Measurements from ENCODE around the gene NRG2.

Gene NRG2

GRCh38 chr5:139872851-139873794, 170.0 kb downstream of the NRG2 start:
- DNase-seq, result no peak

- DNase-seq, result no peak
Observed at GRCh38 chr5:139872052-139872766, 170.9 kb downstream of the NRG2 start.

- DNase-seq, result no peak
Observed at GRCh38 chr5:139871614-139872013, 171.5 kb downstream of the NRG2 start.

GRCh38 chr5:139870677-139871076, 172.4 kb downstream of the NRG2 start:
- no peak for DNase-seq

- DNase-seq, result no peak
Observed at GRCh38 chr5:139869042-139869790, 173.9 kb downstream of the NRG2 start.

GRCh38 chr5:139867581-139867980, 175.5 kb downstream of the NRG2 start:
- DNase-seq, result no peak

GRCh38 chr5:139867109-139867508, 176.0 kb downstream of the NRG2 start:
- DNase-seq, result no peak

- DNase-seq, result no peak
Observed at GRCh38 chr5:139864716-139865483, 178.2 kb downstream of the NRG2 start.

- peak in 4 of 5 donors; percentile 19 to 49 (median 28) for DNase-seq
Observed at GRCh38 chr5:139863855-139864558, 179.1 kb downstream of the NRG2 start.

- no peak for DNase-seq
Observed at GRCh38 chr5:139863361-139863760, 179.7 kb downstream of the NRG2 start.

GRCh38 chr5:139862803-139863202, 180.3 kb downstream of the NRG2 start:
- no peak for DNase-seq

- DNase-seq, result no peak
Observed at GRCh38 chr5:139862313-139862712, 180.8 kb downstream of the NRG2 start.

GRCh38 chr5:139861889-139862207, 181.3 kb downstream of the NRG2 start:
- no peak for DNase-seq

- DNase-seq, result no peak
Observed at GRCh38 chr5:139861021-139861888, 181.8 kb downstream of the NRG2 start.

GRCh38 chr5:139859013-139859412, 184.1 kb downstream of the NRG2 start:
- DNase-seq, result no peak

GRCh38 chr5:139856714-139857113, 186.4 kb downstream of the NRG2 start:
- DNase-seq, result no peak

GRCh38 chr5:139855946-139856540, 187.1 kb downstream of the NRG2 start:
- no peak for DNase-seq

GRCh38 chr5:139855451-139855850, 187.6 kb downstream of the NRG2 start:
- no peak for DNase-seq

- no peak for DNase-seq
Observed at GRCh38 chr5:139854953-139855352, 188.1 kb downstream of the NRG2 start.

GRCh38 chr5:139854029-139854605, 189.0 kb downstream of the NRG2 start:
- no peak for DNase-seq
